ENCODE results near the gene PRRT4.

- TF ChIP-seq ZNF274 (IDR thresholded peaks at IDR 0.05; ENCODE audit: low read length) (no peak), ZNF274 (tag by site-specific recombination; IDR thresholded peaks at IDR 0.05; ENCODE audit: borderline replicate concordance) (no peak), CTCF (tag by site-specific recombination; IDR thresholded peaks at IDR 0.05) (peak; percentile 88), ZNF521 (tag by site-specific recombination; IDR thresholded peaks at IDR 0.05) (no peak)
Observed at GRCh38 chr7:128387216-128388144, 26.0 kb upstream of the PRRT4 start.
